ENCODE measurements around the gene CEP95.
"Not testable (repeated sequence)": the region's sequence is repeated elsewhere in the genome, so short reads cannot be mapped to it uniquely, and the experiment has no call there.

CEP95 gene

GRCh38 chr17:64488301-64488700 lies 18.5 kb upstream of the CEP95 start:
- Histone ChIP-seq H4K20me1 (peaks cover 0 to 9% (median 0%) of the 10 kb centered on the region in 11 experiments; a peak in 2 of 22 replicates), H3K36me3 (peaks cover 93 to 100% (median 97%) of the 10 kb centered on the region in 11 experiments), H3K27ac (no peak overlapping the region), H3K4me2 (no peak overlapping the region), H3K9ac (no peak overlapping the region), H3K27me3 (no peaks in the 10 kb centered on the region), H3K4me3 (no peak overlapping the region), H3K9me3 (replicated peaks in 1 of 11) (peaks cover 0 to 3% (median 0%) of the 10 kb centered on the region in 11 experiments; a peak in 1 of 22 replicates), H3K4me1 (peaks cover 0 to 23% (median 9%) of the 10 kb centered on the region in 10 experiments; a peak in 12 of 20 replicates)
- no peak for TF ChIP-seq Cebpa-rat (IDR thresholded peaks at IDR 0.05)

DNA sequence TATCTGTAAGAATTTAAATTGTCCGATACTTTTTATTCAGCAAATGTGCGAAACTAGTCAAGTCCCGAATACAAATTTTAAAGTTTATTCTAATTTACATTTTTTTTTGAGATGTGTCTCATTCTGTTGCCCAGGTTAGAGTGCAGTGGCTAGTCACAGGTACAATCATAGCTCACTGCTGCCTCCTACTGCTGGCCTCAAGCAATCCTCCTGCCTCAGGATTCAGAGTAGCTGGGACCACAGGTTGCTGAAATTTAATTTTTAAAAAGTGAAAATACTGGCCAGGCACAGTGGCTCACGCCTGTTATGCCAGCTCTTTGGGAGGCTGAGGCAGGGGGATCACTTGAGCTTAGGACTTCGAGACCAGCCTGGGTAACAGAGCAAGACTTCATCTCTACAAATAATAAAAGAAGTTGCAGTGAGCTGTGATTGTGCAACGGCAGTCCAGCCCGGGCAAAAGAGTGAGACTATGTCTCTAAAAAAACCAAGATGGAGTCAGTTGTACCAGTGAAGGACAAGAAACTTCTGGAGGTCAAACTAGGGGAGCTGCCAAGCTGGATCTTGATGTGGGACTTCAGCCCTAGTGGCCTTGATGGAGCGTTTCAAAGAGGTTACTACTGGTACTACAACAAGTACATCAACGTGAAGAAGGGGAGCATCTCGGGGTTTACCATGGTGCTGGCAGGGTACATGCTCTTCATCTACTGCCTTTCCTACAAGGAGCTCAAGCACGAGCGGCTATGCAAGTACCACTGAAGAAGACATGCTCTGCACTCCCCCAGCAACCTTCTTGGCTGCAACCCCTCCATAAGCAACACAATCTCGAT lies 15.5 kb upstream of the CEP95 start:
- Histone ChIP-seq H3K9ac (no peak overlapping the region), H3K4me3 (no peak overlapping the region), H3K27me3 (no peaks in the 10 kb centered on the region), H3K36me3 (peaks cover 66 to 85% (median 75%) of the 10 kb centered on the region in 11 experiments), H3K9me3 (replicated peaks in 1 of 11) (peaks cover 0 to 3% (median 0%) of the 10 kb centered on the region in 11 experiments; a peak in 1 of 22 replicates), H3K27ac (peak overlapping the region in 2 of 11 experiments; percentile 0 to 16; a peak in 2 of 22 replicates), H3K4me2 (peak overlapping the region in 2 of 11 experiments; percentile 32 to 33; a peak in 1 of 22 replicates), H3K4me1 (peaks cover 24 to 51% (median 33%) of the 10 kb centered on the region in 10 experiments), H4K20me1 (peaks cover 0 to 14% (median 0%) of the 10 kb centered on the region in 11 experiments; a peak in 5 of 22 replicates)
- peak in 2 of 11 experiments; percentile 35 to 64; a peak in 3 of 22 replicates for TF ChIP-seq Cebpa-rat (IDR thresholded peaks at IDR 0.05)

DNA sequence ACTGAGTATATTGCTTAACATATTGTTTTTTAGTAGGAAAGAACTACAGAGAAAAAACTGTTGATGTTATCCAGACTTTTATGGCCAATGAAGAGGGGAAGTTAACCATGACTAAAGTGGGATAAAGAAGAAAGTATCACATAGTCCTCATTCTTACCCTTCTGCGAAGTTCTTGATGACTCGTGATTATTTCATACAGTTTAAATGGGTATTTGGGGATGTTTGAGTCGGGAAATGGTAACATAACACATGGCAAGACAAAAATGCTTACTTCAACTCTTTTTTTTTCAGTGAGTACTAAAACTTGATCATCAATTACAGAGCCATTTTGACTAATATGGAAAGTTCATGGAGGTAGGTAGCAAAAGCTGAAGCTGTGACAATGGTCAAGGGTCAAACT lies 14.8 kb upstream of the CEP95 start:
- Histone ChIP-seq H3K4me1 (peaks cover 24 to 51% (median 33%) of the 10 kb centered on the region in 10 experiments), H4K20me1 (peaks cover 0 to 17% (median 0%) of the 10 kb centered on the region in 11 experiments; a peak in 5 of 22 replicates), H3K4me3 (no peak overlapping the region), H3K4me2 (peak overlapping the region in 4 of 11 experiments; percentile 11 to 54 (median 32); a peak in 6 of 22 replicates), H3K9me3 (replicated peaks in 1 of 11) (peaks cover 0 to 3% (median 0%) of the 10 kb centered on the region in 11 experiments; a peak in 1 of 22 replicates), H3K9ac (no peak overlapping the region), H3K36me3 (peaks cover 61 to 78% (median 70%) of the 10 kb centered on the region in 11 experiments), H3K27me3 (no peaks in the 10 kb centered on the region), H3K27ac (peak overlapping the region in 1 of 11 experiments; percentile 6; a peak in 1 of 22 replicates)
- TF ChIP-seq Cebpa-rat (IDR thresholded peaks at IDR 0.05) = no peak

GRCh38 chr17:64492481-64493109 lies 14.2 kb upstream of the CEP95 start:
- Histone ChIP-seq H3K9me3 (replicated peaks in 1 of 11) (peaks cover 0 to 3% (median 0%) of the 10 kb centered on the region in 11 experiments; a peak in 1 of 22 replicates), H4K20me1 (peaks cover 3 to 22% (median 6%) of the 10 kb centered on the region in 11 experiments; a peak in 19 of 22 replicates), H3K36me3 (peaks cover 55 to 72% (median 64%) of the 10 kb centered on the region in 11 experiments), H3K9ac (no peak overlapping the region), H3K27me3 (no peaks in the 10 kb centered on the region), H3K4me3 (no peak overlapping the region), H3K4me2 (peak overlapping the region in 5 of 11 experiments; percentile 18 to 54 (median 32); a peak in 7 of 22 replicates), H3K4me1 (peaks cover 28 to 55% (median 37%) of the 10 kb centered on the region in 10 experiments), H3K27ac (0 out of 22 replicates have a peak overlapping the region, but pooled peaks of 1 of the 11 experiments have one; percentile 6)
- peak in 2 of 11 experiments; percentile 16 to 46; a peak in 2 of 22 replicates for TF ChIP-seq Cebpa-rat (IDR thresholded peaks at IDR 0.05)

- Histone ChIP-seq H4K20me1 (peaks cover 18 to 37% (median 21%) of the 10 kb centered on the region in 11 experiments), H3K4me3 (peak overlapping the region in 8 of 10 experiments; percentile 70 to 80 (median 77); a peak in 8 of 20 replicates), H3K9me3 (replicated peaks in 1 of 11) (peaks cover 0 to 3% (median 0%) of the 10 kb centered on the region in 11 experiments; a peak in 1 of 22 replicates), H3K4me1 (peaks cover 43 to 70% (median 52%) of the 10 kb centered on the region in 10 experiments), H3K36me3 (peaks cover 49 to 72% (median 64%) of the 10 kb centered on the region in 11 experiments), H3K27me3 (no peaks in the 10 kb centered on the region), H3K27ac (no peak overlapping the region), H3K9ac (peak overlapping the region in 3 of 11 experiments; percentile 17 to 87 (median 21); a peak in 4 of 22 replicates), H3K4me2 (peak overlapping the region; percentile 88 to 98 (median 94))
- TF ChIP-seq Cebpa-rat (IDR thresholded peaks at IDR 0.05) = no peak
Measured at GRCh38 chr17:64494121-64494520, 12.7 kb upstream of the CEP95 start.

DNA sequence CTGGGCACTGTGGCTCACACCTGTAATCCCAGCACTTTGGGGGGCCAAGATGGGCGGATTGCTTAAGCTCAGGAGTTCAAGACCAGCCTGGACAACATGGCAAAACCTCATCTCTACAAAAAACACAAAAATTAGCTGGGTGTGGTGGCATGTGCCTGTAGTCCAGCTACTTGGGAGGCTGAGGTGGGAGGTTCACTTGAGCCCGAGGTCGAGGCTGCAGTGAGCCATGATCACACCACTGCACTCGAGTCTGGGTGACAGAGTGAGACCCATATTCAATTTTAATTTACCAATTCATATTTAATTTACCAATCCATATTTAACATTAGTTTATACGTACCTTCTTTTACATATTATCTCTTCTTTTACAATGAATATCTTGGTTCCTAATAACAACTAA lies 11.5 kb upstream of the CEP95 start:
- peak overlapping the region in 5 of 11 experiments; percentile 82 to 85 (median 84); a peak in 6 of 22 replicates for H3K27ac ChIP-seq
- peaks cover 54 to 82% (median 63%) of the 10 kb centered on the region in 10 experiments for H3K4me1 ChIP-seq
- H4K20me1 ChIP-seq = peaks cover 30 to 49% (median 33%) of the 10 kb centered on the region in 11 experiments
- H3K4me2 ChIP-seq = peak overlapping the region; percentile 88 to 98 (median 94)
- H3K9me3 ChIP-seq (replicated peaks in 1 of 11); H3K27me3 ChIP-seq: not testable (repeated sequence)
- H3K9ac ChIP-seq = peak overlapping the region in 9 of 11 experiments; percentile 73 to 87 (median 84); a peak in 15 of 22 replicates
- H3K36me3 ChIP-seq = peaks cover 49 to 72% (median 64%) of the 10 kb centered on the region in 11 experiments
- peak overlapping the region; percentile 59 to 80 (median 76) for H3K4me3 ChIP-seq

GRCh38 chr17:64496348-64496785 lies 10.4 kb upstream of the CEP95 start:
- peaks cover 64 to 89% (median 74%) of the 10 kb centered on the region in 10 experiments for H3K4me1 ChIP-seq

More at GRCh38 chr17:64496348-64496785, 10.4 kb upstream of the CEP95 start:
- Histone ChIP-seq H3K36me3 (peaks cover 49 to 72% (median 64%) of the 10 kb centered on the region in 11 experiments), H3K4me2 (peak overlapping the region; percentile 88 to 98 (median 94)), H3K27me3 (no peaks in the 10 kb centered on the region), H3K9ac (peak overlapping the region; percentile 73 to 87 (median 84)), H4K20me1 (peaks cover 41 to 59% (median 43%) of the 10 kb centered on the region in 11 experiments), H3K9me3 (replicated peaks in 1 of 11) (peaks cover 0 to 3% (median 0%) of the 10 kb centered on the region in 11 experiments; a peak in 1 of 22 replicates), H3K27ac (peak overlapping the region; percentile 60 to 85 (median 83); a peak in 21 of 22 replicates), H3K4me3 (peak overlapping the region; percentile 59 to 80 (median 76))
- no peak for TF ChIP-seq Cebpa-rat (IDR thresholded peaks at IDR 0.05)
